ENCODE data around the gene TEX52. TPM values are rescaled to one million over a fixed set of nuclear protein-coding genes. Genes with fewer than 3 reads are reported as not detected.

TEX52 gene
- total RNA-seq, 4 donors from 2014 or later = not detected

DNA sequence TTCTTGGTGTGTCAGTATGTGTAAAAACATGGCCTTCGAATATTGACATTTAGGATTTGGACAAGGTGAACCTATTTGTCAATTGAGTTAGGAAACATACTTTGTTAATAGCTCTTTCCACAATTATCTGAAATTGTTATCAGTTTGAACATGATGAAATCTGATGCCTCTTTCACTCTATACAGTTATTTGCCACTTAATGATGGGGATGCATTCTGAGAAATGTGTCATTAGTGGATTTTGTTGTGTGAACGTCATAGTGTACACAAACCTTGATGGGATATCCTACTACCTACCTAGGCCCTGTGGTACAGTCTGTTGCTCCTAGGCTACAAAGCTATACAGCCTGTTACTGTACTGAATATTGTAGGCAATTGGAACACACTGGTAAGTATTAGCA, 38.7 kb upstream of the TEX52 start:
- no peak for TF ChIP-seq CTCF (IDR thresholded peaks at IDR 0.05)
- no peak for TF ChIP-seq POLR2AphosphoS5 (IDR thresholded peaks at IDR 0.05)
- no peak for TF ChIP-seq POLR2A (IDR thresholded peaks at IDR 0.05)
- TF ChIP-seq EP300 (IDR thresholded peaks at IDR 0.05) = no peak
- Histone ChIP-seq H3K4me1 (peaks cover 0 to 75% (median 13%) of the 10 kb centered on the region in 3 donors), H3K36me3 (no peaks in the 10 kb centered on the region), H3K27me3 (no peaks in the 10 kb centered on the region), H3K27ac (peak overlapping the region in 2 of 4 donors; percentile 24 to 50), H3K9me3 (no peaks in the 10 kb centered on the region), H3K4me3 (no peak overlapping the region)
- ATAC-seq = no peak
- 52 to 73% methylated on average over 2 of the region's 2 CpGs for WGBS, 2 donors (ENCODE audit: low coverage in 1 of 2)

DNA sequence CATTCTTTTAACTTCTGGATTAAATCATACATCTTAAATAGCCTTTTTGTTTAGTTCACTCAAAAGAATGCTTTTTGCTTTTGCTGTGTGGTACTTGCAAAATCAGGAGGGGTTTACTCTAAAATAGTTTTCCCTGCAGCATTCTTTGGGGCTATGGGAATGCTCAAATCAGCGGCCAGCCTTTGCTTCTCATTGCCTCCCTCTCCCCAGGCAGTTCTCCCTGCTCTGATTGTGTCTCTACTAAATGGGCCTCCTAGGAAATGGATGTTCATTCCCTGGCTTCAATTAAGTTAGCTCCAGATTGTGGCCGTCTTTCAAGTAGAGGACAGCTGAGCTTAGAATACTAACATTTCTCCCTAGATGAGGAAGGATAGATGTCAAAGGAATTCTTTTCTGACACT, 38.2 kb upstream of the TEX52 start:
- H3K27ac ChIP-seq = peak overlapping the region in 3 of 4 donors; percentile 24 to 50 (median 32)

GRCh38 chr12:2893007-2893406, 36.2 kb upstream of the TEX52 start:
- 44 to 80% methylated on average over 1 to 5 of the region's 8 CpGs for WGBS, 2 donors (ENCODE audit: low coverage in 1 of 2)
- Histone ChIP-seq H3K27ac (peak overlapping the region in 2 of 4 donors; percentile 94), H3K4me1 (peaks cover 0 to 66% (median 16%) of the 10 kb centered on the region in 3 donors), H3K36me3 (peaks cover 0 to 6% of the 10 kb centered on the region in 2 donors), H3K4me3 (peak overlapping the region in 1 of 2 donors; percentile 64), H3K9me3 (no peaks in the 10 kb centered on the region), H3K27me3 (no peaks in the 10 kb centered on the region)
- TF ChIP-seq EP300 (IDR thresholded peaks at IDR 0.05) (no peak), CTCF (IDR thresholded peaks at IDR 0.05) (no peak), POLR2A (IDR thresholded peaks at IDR 0.05) (no peak), POLR2AphosphoS5 (IDR thresholded peaks at IDR 0.05) (peak; percentile 88)
- ATAC-seq = no peak

More for the DNA sequence above, 38.2 kb upstream of the TEX52 start:
- ATAC-seq = no peak
- Histone ChIP-seq H3K4me1 (peaks cover 0 to 75% (median 15%) of the 10 kb centered on the region in 3 donors), H3K36me3 (no peaks in the 10 kb centered on the region), H3K27me3 (no peaks in the 10 kb centered on the region), H3K4me3 (no peak overlapping the region), H3K9me3 (no peaks in the 10 kb centered on the region)
- 12 to 40% methylated on average over 1 to 2 of the region's 2 CpGs for WGBS, 2 donors (ENCODE audit: low coverage in 1 of 2)
- TF ChIP-seq POLR2AphosphoS5 (IDR thresholded peaks at IDR 0.05) = no peak
- no peak for TF ChIP-seq EP300 (IDR thresholded peaks at IDR 0.05)
- TF ChIP-seq CTCF (IDR thresholded peaks at IDR 0.05) = no peak
- TF ChIP-seq POLR2A (IDR thresholded peaks at IDR 0.05) = no peak

- peak overlapping the region in 2 of 4 donors; percentile 94 for H3K27ac ChIP-seq
Observed at GRCh38 chr12:2892246-2892645, 35.4 kb upstream of the TEX52 start.

More at GRCh38 chr12:2892246-2892645, 35.4 kb upstream of the TEX52 start:
- Histone ChIP-seq H3K27me3 (no peaks in the 10 kb centered on the region), H3K4me1 (peaks cover 0 to 63% (median 16%) of the 10 kb centered on the region in 3 donors), H3K9me3 (no peaks in the 10 kb centered on the region), H3K4me3 (peak overlapping the region in 1 of 2 donors; percentile 64), H3K36me3 (peaks cover 0 to 12% of the 10 kb centered on the region in 2 donors)
- no peak for TF ChIP-seq POLR2A (IDR thresholded peaks at IDR 0.05)
- no peak for TF ChIP-seq CTCF (IDR thresholded peaks at IDR 0.05)
- TF ChIP-seq POLR2AphosphoS5 (IDR thresholded peaks at IDR 0.05) = no peak
- TF ChIP-seq EP300 (IDR thresholded peaks at IDR 0.05) = no peak
- WGBS, 2 donors (ENCODE audit: low coverage in 1 of 2) = 58 to 69% methylated on average over 6 to 11 of the region's 12 CpGs
- no peak for ATAC-seq

Measured in gastroesophageal sphincter (tissue), 4 donors.